ENCODE measurements around the gene NYAP2. TPM values are rescaled to one million over a fixed set of nuclear protein-coding genes. Genes with fewer than 3 reads are reported as not detected.

Gene NYAP2
- total RNA-seq, 1 experiment from 2014 or later: not detected

- no peak for TF ChIP-seq CREM (CRISPR knock-in tag; IDR thresholded peaks at IDR 0.05)
- no peak for TF ChIP-seq ATF1 (CRISPR knock-in tag; IDR thresholded peaks at IDR 0.05)
These were observed 191.4 kb downstream of the NYAP2 start (continued) for GRCh38 chr2:225590932-225591331.

GRCh38 chr2:225597911-225598310, 198.4 kb downstream of the NYAP2 start:
- Mint-ChIP-seq H3K36me3 (peaks cover 5% of the 10 kb centered on the region), H3K27me3 (ENCODE audit: low read depth) (no peaks in the 10 kb centered on the region), H3K9me3 (peaks cover 19% of the 10 kb centered on the region), H3K4me1 (no peaks in the 10 kb centered on the region), H3K27ac (no peak overlapping the region), H3K4me3 (no peak overlapping the region)
- CTCF ChIA-PET: no interaction called here
- ATAC-seq (no peak), DNase-seq (ENCODE audit: low spot score) (no peak)
- POLR2A ChIA-PET: no interaction called here
- TF ChIP-seq SP1 (CRISPR knock-in tag; conservative IDR thresholded peaks at IDR 0.05) (no peak), FOXP4 (CRISPR knock-in tag; IDR thresholded peaks at IDR 0.05) (no peak), ATF3 (CRISPR knock-in tag; conservative IDR thresholded peaks at IDR 0.05) (no peak), ZNF423 (CRISPR knock-in tag; IDR thresholded peaks at IDR 0.05) (no peak), NFE2L1 (CRISPR knock-in tag; IDR thresholded peaks at IDR 0.05) (no peak), EMX1 (CRISPR knock-in tag; IDR thresholded peaks at IDR 0.05) (no peak), ARID4B (CRISPR knock-in tag; IDR thresholded peaks at IDR 0.05; ENCODE audit: borderline replicate concordance) (no peak), MLX (CRISPR knock-in tag; IDR thresholded peaks at IDR 0.05) (no peak), CREM (CRISPR knock-in tag; IDR thresholded peaks at IDR 0.05) (no peak), PRDM15 (CRISPR knock-in tag; IDR thresholded peaks at IDR 0.05) (no peak), ZNF416 (CRISPR knock-in tag; IDR thresholded peaks at IDR 0.05) (no peak), FOXP1 (CRISPR knock-in tag; IDR thresholded peaks at IDR 0.05; ENCODE audit: borderline replicate concordance) (no peak), ZBTB43 (CRISPR knock-in tag; IDR thresholded peaks at IDR 0.05) (no peak), HMGXB4 (CRISPR knock-in tag; IDR thresholded peaks at IDR 0.05) (no peak)

All from WTC11 (cell line).